Ovary (tissue), 3 donors: Measurements from ENCODE around the gene TP53I13.

ENCODE experiments used
- CTCF ChIP-seq, 3 donors: fragments of 450-650 bp in 2 of 3; fragments of 200-600 bp in 1 of 3; IDR thresholded peaks; one replicate each; pipeline versions ENCODE4 v1.5.1 to v1.8.0; 2016 to 2022; ENCODE audit warnings: antibody characterized with exemption in 3 of 3, mild to moderate bottlenecking in 1 of 3
- EP300 ChIP-seq: sonication (generic); formaldehyde crosslinking; IDR thresholded peaks from one replicate; pipeline ENCODE4 v1.6.1; 2017; ENCODE audit warnings: antibody characterized with exemption
- POLR2A ChIP-seq: fragments of 450-650 bp; IDR thresholded peaks from one replicate; pipeline ENCODE4 v1.6.1; 2017; ENCODE audit warnings: antibody characterized with exemption, mild to moderate bottlenecking, moderate library complexity
- donor health status: DM: no; HTN: no; CAD: no.

- TF ChIP-seq EP300 (no peak), POLR2A (no peak), CTCF (IDR thresholded peaks at IDR 0.05) (no peak)
These were observed 34.7 kb downstream of the TP53I13 start for GRCh38 chr17:29603109-29603674.
